ENCODE results near the gene FHIP1A.

DNA sequence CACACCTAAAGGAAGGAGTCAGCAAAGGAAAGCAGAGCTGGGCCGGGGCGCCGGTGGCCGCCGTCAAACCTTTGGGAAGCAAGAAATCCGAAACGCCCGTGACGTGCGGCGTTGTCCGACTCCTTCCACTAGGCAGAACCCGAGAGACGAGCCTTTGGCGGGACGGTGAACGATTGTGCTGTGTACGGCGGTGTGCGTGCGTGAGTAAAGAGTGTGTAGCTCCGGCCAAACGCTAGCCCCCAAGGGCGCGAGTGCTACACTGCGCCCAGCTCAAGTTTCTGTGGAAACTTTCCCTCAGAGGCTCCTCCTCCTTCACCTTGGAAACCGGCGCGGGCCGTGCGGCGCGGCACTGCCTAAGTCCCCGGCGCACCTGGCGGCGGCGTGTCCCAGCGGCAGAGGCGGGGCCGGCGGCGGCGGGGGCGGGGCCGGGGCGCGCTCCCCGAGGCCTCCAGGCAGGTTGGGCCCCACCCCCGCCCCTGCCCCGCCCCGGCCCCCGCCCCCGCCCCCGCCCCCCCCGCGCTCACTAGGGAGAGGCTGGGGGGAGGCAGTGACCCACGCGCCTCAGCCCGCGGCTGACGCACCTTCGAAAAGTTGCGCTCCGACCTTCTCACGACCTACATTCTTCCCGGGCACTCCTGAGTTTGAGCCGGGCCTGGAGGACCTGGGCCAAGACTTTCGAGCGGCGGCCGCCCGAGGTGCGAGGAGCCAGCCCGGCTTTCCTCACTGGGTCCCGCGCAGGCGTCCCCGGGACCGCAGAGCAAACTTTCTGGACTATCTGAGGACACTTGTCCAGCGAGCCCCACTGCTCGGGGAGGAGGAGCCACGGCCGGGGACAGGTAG is at the start of gene FHIP1A:
- no peak for TF ChIP-seq GATA2 (IDR thresholded peaks at IDR 0.05; ENCODE audit: low read depth, low read length)
- no peak for TF ChIP-seq GATA3 (IDR thresholded peaks at IDR 0.05; ENCODE audit: low read depth, low read length)

Measured in SH-SY5Y (cell line).